ENCODE measurements around the gene SCAPER. TPM values are rescaled to one million over a fixed set of nuclear protein-coding genes. Genes with fewer than 3 reads are reported as not detected.

The SCAPER gene
- total RNA-seq, 1 experiment from 2014 or later: 7.4 TPM

DNA sequence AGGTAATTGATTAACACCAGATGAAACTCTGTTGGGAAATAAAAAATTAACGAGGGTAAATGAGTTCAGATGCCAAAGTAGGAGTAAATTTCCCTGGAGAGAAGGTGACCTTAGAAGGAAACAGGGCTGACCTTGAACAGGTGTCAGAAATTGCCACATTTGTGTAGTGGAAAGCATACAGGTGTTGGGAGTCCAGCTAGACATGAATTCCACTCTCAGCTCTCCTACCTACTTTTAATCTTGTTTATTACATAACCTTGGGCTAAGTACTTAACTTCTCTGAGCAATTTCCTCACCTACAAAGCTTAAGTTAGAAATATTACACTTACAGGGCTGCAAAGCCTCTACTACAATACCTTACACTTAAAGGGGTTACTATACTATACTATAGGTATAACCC is 472.5 kb downstream of the SCAPER start:
- H4K20me1 ChIP-seq (ENCODE audit: control insufficient read depth, insufficient read depth, insufficient read length): no peaks in the 10 kb centered on the region
- no CpG with 5 or more reads among the region's 1 CpG for WGBS (ENCODE audit: extremely low coverage, insufficient read length, low lambda C conversion rate)

More for the DNA sequence above, 472.5 kb downstream of the SCAPER start:
- Mint-ChIP-seq H3K4me1 (peaks cover 16 to 27% of the 10 kb centered on the region in 2 experiments), H3K9me3 (peaks cover 0 to 5% of the 10 kb centered on the region in 2 experiments; a peak in 3 of 5 replicates), H3K27me3 (ENCODE audit: low read depth) (no peaks in the 10 kb centered on the region), H3K27ac (no peak overlapping the region; a peak in 1 of 7 replicates), H3K4me3 (no peak overlapping the region), H3K36me3 (ENCODE audit: insufficient read depth in 1 of 3, low read depth in 3 of 3) (peaks cover 5 to 14% (median 14%) of the 10 kb centered on the region in 3 experiments; a peak in 6 of 7 replicates)
- Histone ChIP-seq H3K4me1 (ENCODE audit: insufficient read depth, low read length) (peaks cover 2% of the 10 kb centered on the region; the same call in 1 of the 2 replicates), H2BK5ac (ENCODE audit: insufficient read length, low read length) (no peak overlapping the region), H3K9me3 (ENCODE audit: control insufficient read depth, low read depth, low read length) (no peaks in the 10 kb centered on the region), H3K79me2 (ENCODE audit: insufficient read depth, low read length) (no peaks in the 10 kb centered on the region), H2BK15ac (ENCODE audit: low read depth, low read length) (no peak overlapping the region), H2BK12ac (ENCODE audit: insufficient read length, low read depth, low read length) (no peak overlapping the region), H3K9ac (ENCODE audit: extremely low read depth, insufficient read length, low read length) (no peak overlapping the region), H3T11ph (ENCODE audit: low read length) (no peak overlapping the region), H2AFZ (ENCODE audit: low read length) (no peak overlapping the region), H3K56ac (ENCODE audit: insufficient read length, low read depth, low read length) (no peak overlapping the region), H3K23ac (ENCODE audit: insufficient read length, low read depth, low read length) (no peak overlapping the region), H3K4ac (ENCODE audit: low read depth, low read length) (no peak overlapping the region), H2BK20ac (ENCODE audit: low read depth, low read length, poor library complexity, severe bottlenecking) (no peak overlapping the region), H3K27ac (ENCODE audit: insufficient read length, low read depth, low read length) (no peak overlapping the region), H3K4me2 (ENCODE audit: insufficient read depth, insufficient read length, low read length) (no peak overlapping the region), H3K27me3 (ENCODE audit: insufficient read depth, low read length) (no peaks in the 10 kb centered on the region), H4K5ac (ENCODE audit: insufficient read length, low read depth, low read length) (no peak overlapping the region), H4K91ac (ENCODE audit: insufficient read length, low read depth, low read length) (no peak overlapping the region), H3K14ac (ENCODE audit: insufficient read depth, low read length) (no peak overlapping the region), H2BK120ac (ENCODE audit: low read depth, low read length, poor library complexity, severe bottlenecking) (no peak overlapping the region), H2AK5ac (ENCODE audit: insufficient read length, low read length) (no peak overlapping the region), H3K18ac (ENCODE audit: insufficient read length, low read depth, low read length) (no peak overlapping the region), H3K79me1 (ENCODE audit: insufficient read depth, low read depth, low read length, poor library complexity, severe bottlenecking) (no peaks in the 10 kb centered on the region), H4K8ac (replicated peaks; ENCODE audit: insufficient read length, low read depth, low read length) (no peak overlapping the region), H3K23me2 (ENCODE audit: insufficient read length, low read depth, low read length, poor library complexity, severe bottlenecking) (no peaks in the 10 kb centered on the region)
- no peak for DNase-seq
- TF ChIP-seq, protein P1, sequence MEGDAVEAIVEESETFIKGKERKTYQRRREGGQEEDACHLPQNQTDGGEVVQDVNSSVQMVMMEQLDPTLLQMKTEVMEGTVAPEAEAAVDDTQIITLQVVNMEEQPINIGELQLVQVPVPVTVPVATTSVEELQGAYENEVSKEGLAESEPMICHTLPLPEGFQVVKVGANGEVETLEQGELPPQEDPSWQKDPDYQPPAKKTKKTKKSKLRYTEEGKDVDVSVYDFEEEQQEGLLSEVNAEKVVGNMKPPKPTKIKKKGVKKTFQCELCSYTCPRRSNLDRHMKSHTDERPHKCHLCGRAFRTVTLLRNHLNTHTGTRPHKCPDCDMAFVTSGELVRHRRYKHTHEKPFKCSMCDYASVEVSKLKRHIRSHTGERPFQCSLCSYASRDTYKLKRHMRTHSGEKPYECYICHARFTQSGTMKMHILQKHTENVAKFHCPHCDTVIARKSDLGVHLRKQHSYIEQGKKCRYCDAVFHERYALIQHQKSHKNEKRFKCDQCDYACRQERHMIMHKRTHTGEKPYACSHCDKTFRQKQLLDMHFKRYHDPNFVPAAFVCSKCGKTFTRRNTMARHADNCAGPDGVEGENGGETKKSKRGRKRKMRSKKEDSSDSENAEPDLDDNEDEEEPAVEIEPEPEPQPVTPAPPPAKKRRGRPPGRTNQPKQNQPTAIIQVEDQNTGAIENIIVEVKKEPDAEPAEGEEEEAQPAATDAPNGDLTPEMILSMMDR (conservative IDR thresholded peaks at IDR 0.05): no peak

Data from H9 (cell line).